ENCODE results near the gene DEAF1. TPM values are rescaled to one million over a fixed set of nuclear protein-coding genes. Genes with fewer than 3 reads are reported as not detected.
A peak's percentile ranks its signal among the peaks of the same experiment; 100 is the strongest.

The DEAF1 gene
- total RNA-seq, 2 experiments from 2014 or later = 39.0 to 40.1 TPM

GRCh38 chr11:726278-727220 lies 31.5 kb upstream of the DEAF1 start:
- Mint-ChIP-seq H3K4me1 (peaks cover 21% of the 10 kb centered on the region), H3K27me3 (peaks cover 8% of the 10 kb centered on the region), H3K36me3 (no peaks in the 10 kb centered on the region), H3K27ac (peak overlapping the region; percentile 40), H3K4me3 (peak overlapping the region; percentile 59), H3K9me3 (ENCODE audit: low read depth) (no peaks in the 10 kb centered on the region)
- DNase-seq (peak; percentile 76), ATAC-seq (peak; percentile 69)
- CTCF ChIA-PET = interaction anchor here (0.7 to 10.1 kb wide), 37 partner anchors 12 to 421 kb away, joined by 3 to 150 read pairs (median 4); partner anchors contain the start of genes CEND1, DEAF1, HRAS and LMNTD2

GRCh38 chr11:725624-726202 lies 30.7 kb upstream of the DEAF1 start:
- Mint-ChIP-seq H3K27ac (no peak overlapping the region), H3K36me3 (no peaks in the 10 kb centered on the region), H3K4me3 (peak overlapping the region; percentile 64), H3K27me3 (peaks cover 11% of the 10 kb centered on the region), H3K4me1 (peaks cover 23% of the 10 kb centered on the region), H3K9me3 (ENCODE audit: low read depth) (no peaks in the 10 kb centered on the region)
- ATAC-seq (peak; percentile 32), DNase-seq (no peak)
- CTCF ChIA-PET = interaction anchor here (0.7 to 10.1 kb wide), 29 partner anchors 13 to 420 kb away, joined by 3 to 150 read pairs (median 4); partner anchors contain the start of genes DEAF1, LMNTD2, TALDO1 and TMEM80

GRCh38 chr11:724778-725386 lies 29.9 kb upstream of the DEAF1 start:
- ATAC-seq = no peak
- H3K27me3 Mint-ChIP-seq = peaks cover 14% of the 10 kb centered on the region
- H3K9me3 Mint-ChIP-seq (ENCODE audit: low read depth) = no peaks in the 10 kb centered on the region
- peaks cover 25% of the 10 kb centered on the region for H3K4me1 Mint-ChIP-seq
- H3K4me3 Mint-ChIP-seq = peak overlapping the region; percentile 64
- H3K36me3 Mint-ChIP-seq = no peaks in the 10 kb centered on the region
- no peak for DNase-seq
- H3K27ac Mint-ChIP-seq = peak overlapping the region; percentile 40
- CTCF ChIA-PET = interaction anchor here (0.9 to 10.1 kb wide), 10 partner anchors 13 to 206 kb away, joined by 3 to 150 read pairs (median 5); partner anchors contain the start of genes DEAF1 and TMEM80

DNA sequence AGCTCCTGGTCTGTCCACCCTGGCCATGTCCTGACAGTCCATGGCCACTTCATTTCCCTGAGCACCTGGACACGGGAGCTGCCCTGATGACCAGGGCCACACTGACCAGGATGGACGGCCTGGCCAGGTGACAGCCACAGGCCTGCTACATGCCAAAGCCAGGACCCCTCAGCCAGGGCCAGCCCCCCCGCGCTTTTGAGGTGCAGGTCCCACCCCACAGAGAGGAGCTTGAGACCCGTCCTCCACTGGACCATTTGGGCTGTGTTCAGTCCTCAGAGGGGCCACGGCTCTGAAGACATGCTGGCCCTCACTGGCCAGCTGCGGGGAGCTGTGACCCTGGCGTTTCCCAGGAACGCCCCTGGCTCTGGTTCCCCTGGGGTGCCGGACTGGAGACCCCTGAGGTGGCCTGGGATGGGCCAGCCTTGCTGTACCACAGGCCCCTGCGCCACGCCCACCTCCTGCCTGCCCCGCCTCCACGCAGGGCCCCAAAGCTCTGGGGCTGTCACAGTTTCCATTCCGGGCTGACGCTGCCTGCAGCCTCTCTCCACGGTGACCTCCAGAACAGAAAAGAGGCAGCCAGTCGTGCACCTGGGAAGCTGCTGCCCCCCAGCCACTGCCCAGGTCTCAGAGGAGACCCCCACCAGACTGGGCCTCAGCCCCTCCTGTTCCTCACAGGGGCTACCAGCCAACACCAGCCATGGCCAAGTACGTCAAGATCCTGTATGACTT lies 29.2 kb upstream of the DEAF1 start:
- Mint-ChIP-seq H3K4me3 (no peak overlapping the region), H3K4me1 (peaks cover 25% of the 10 kb centered on the region), H3K9me3 (ENCODE audit: low read depth) (no peaks in the 10 kb centered on the region), H3K27ac (no peak overlapping the region), H3K27me3 (peaks cover 19% of the 10 kb centered on the region), H3K36me3 (no peaks in the 10 kb centered on the region)
- CTCF ChIA-PET = interaction anchor here (0.6 to 10.1 kb wide), 13 partner anchors 12 to 473 kb away, joined by 3 to 150 read pairs (median 5); partner anchors contain the start of genes DEAF1, IRF7, TALDO1 and TMEM80
- DNase-seq = no peak
- ATAC-seq = no peak

DNA sequence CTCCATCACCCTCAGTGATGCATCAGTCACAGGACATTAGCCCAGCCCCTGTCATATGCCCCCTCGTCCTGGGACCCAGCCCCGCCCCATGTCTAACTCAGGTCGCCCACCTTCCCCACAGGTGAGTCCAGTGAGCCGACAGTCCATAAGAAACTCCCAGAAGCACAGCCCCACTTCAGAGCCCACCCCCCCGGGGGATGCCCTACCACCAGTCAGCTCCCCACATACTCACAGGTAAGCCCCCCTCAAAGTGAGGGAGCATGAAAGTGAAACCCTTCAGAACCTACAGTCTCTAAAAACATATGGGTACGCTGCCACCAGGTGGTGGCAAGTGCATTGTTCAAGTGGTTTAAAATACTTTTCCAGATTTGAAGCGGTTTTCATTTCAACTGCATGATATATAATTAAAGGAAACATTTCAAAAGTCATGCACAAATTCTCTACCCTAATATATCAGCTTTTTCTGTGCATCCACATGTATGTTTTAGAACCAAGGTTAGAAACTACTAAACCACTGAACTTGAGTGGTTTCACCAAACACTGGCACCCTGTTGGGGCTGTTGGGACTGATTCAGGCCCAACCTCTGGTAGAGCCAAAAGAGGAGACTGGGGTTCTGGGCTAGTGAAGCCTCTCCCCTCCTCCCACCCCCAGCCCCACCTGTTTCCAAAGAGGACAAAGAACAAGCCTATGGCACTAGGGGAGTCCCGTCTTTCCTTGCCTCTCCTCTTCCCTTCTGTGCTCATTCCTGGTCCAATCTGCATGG lies 28.3 kb upstream of the DEAF1 start:
- Mint-ChIP-seq H3K27me3 (peaks cover 21% of the 10 kb centered on the region), H3K36me3 (no peaks in the 10 kb centered on the region), H3K4me3 (peak overlapping the region; percentile 58), H3K9me3 (ENCODE audit: low read depth) (no peaks in the 10 kb centered on the region), H3K27ac (peak overlapping the region; percentile 46), H3K4me1 (peaks cover 25% of the 10 kb centered on the region)
- DNase-seq (peak; percentile 74), ATAC-seq (peak; percentile 15)
- CTCF ChIA-PET = interaction anchor here (0.6 to 10.1 kb wide), 19 partner anchors 11 to 472 kb away, joined by 3 to 150 read pairs (median 5); partner anchors contain the start of genes DEAF1, HRAS, IRF7 and TALDO1

GRCh38 chr11:722346-722811 lies 27.4 kb upstream of the DEAF1 start:
- no peak overlapping the region for H3K27ac Mint-ChIP-seq
- H3K9me3 Mint-ChIP-seq (ENCODE audit: low read depth) = no peaks in the 10 kb centered on the region
- no peak overlapping the region for H3K4me3 Mint-ChIP-seq
- no peak for DNase-seq
- no peak for ATAC-seq
- peaks cover 23% of the 10 kb centered on the region for H3K4me1 Mint-ChIP-seq
- CTCF ChIA-PET = interaction anchor here (0.8 to 10.1 kb wide), 16 partner anchors 10 to 471 kb away, joined by 3 to 150 read pairs (median 4); partner anchors contain the start of genes DEAF1, HRAS and TMEM80
- H3K27me3 Mint-ChIP-seq = peaks cover 23% of the 10 kb centered on the region
- H3K36me3 Mint-ChIP-seq = no peaks in the 10 kb centered on the region

- DNase-seq (peak; percentile 68), ATAC-seq (peak; percentile 11)
- Mint-ChIP-seq H3K4me1 (peaks cover 23% of the 10 kb centered on the region), H3K9me3 (ENCODE audit: low read depth) (no peaks in the 10 kb centered on the region), H3K27ac (no peak overlapping the region), H3K4me3 (no peak overlapping the region), H3K27me3 (peaks cover 23% of the 10 kb centered on the region), H3K36me3 (no peaks in the 10 kb centered on the region)
- CTCF ChIA-PET = interaction anchor here (0.8 to 10.1 kb wide), 12 partner anchors 10 to 203 kb away, joined by 3 to 150 read pairs (median 4); partner anchors contain the start of genes DEAF1 and TMEM80
Observed at GRCh38 chr11:721741-722345, 26.8 kb upstream of the DEAF1 start.

- Mint-ChIP-seq H3K9me3 (ENCODE audit: low read depth) (no peaks in the 10 kb centered on the region), H3K4me3 (no peak overlapping the region), H3K36me3 (no peaks in the 10 kb centered on the region), H3K27ac (no peak overlapping the region), H3K4me1 (peaks cover 19% of the 10 kb centered on the region), H3K27me3 (peaks cover 26% of the 10 kb centered on the region)
- ATAC-seq = no peak
- no peak for DNase-seq
- CTCF ChIA-PET = interaction anchor here (0.8 to 10.1 kb wide), 10 partner anchors 9 to 203 kb away, joined by 3 to 150 read pairs (median 6); partner anchors contain the start of genes DEAF1 and TMEM80
Observed at GRCh38 chr11:721247-721740, 26.3 kb upstream of the DEAF1 start.

DNA sequence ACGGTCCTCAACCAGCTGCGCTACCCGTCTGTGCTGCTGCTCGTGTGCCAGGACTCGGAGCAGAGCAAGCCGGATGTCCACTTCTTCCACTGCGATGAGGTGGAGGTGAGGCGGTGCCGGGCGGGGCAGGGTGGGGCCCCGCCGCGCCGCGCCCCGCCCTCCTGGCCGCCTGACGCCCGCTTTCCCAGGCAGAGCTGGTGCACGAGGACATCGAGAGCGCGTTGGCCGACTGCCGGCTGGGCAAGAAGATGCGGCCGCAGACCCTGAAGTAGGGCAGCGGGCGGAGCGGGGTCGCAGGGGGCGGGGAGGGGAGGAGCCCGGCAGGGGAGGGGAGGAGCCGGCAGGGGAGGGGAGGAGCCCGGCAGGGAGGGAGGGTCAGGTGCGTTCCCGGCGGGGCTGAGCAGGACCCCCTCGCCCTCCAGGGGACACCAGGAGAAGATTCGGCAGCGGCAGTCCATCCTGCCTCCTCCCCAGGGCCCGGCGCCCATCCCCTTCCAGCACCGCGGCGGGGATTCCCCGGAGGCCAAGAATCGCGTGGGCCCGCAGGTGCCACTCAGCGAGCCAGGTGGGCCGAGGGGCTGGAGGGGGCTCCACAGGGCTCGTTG lies 25.7 kb upstream of the DEAF1 start:
- H3K27me3 Mint-ChIP-seq = peaks cover 26% of the 10 kb centered on the region
- H3K36me3 Mint-ChIP-seq = no peaks in the 10 kb centered on the region
- H3K27ac Mint-ChIP-seq = no peak overlapping the region
- peak; percentile 61 for DNase-seq
- peaks cover 17% of the 10 kb centered on the region for H3K4me1 Mint-ChIP-seq
- CTCF ChIA-PET = interaction anchor here (0.8 to 10.1 kb wide), 5 partner anchors 17 to 167 kb away, joined by 3 to 150 read pairs (median 3); partner anchors contain the start of genes DEAF1, TALDO1 and TMEM80
- peak overlapping the region; percentile 7 for H3K4me3 Mint-ChIP-seq
- no peaks in the 10 kb centered on the region for H3K9me3 Mint-ChIP-seq (ENCODE audit: low read depth)
- peak; percentile 72 for ATAC-seq

GRCh38 chr11:720017-720641 lies 25.1 kb upstream of the DEAF1 start:
- no peak overlapping the region for H3K27ac Mint-ChIP-seq
- no peaks in the 10 kb centered on the region for H3K36me3 Mint-ChIP-seq
- H3K9me3 Mint-ChIP-seq (ENCODE audit: low read depth) = peaks cover 2% of the 10 kb centered on the region
- ATAC-seq (no peak), DNase-seq (no peak)
- H3K27me3 Mint-ChIP-seq = peaks cover 26% of the 10 kb centered on the region
- CTCF ChIA-PET = interaction anchor here (0.9 to 10.1 kb wide), 5 partner anchors 17 to 166 kb away, joined by 3 to 150 read pairs (median 4); partner anchors contain the start of genes TALDO1 and TMEM80
- peak overlapping the region; percentile 31 for H3K4me3 Mint-ChIP-seq
- H3K4me1 Mint-ChIP-seq = peaks cover 15% of the 10 kb centered on the region

Data from activated CD8-positive, alpha-beta memory T cell treated with anti-CD3 and anti-CD28 coated beads, Interleukin-2, amount 10 ng/mL, durations not matched to agents 7 days and 5 days (primary cell).